Progenitor cell of endocrine pancreas (in vitro differentiated cells): Measurements from ENCODE around the gene IFITM10. TPM values are rescaled to one million over a fixed set of nuclear protein-coding genes. Genes with fewer than 3 reads are reported as not detected.

ENCODE experiments used
- DNase-seq: peaks from one replicate; pipeline ENCODE4 v3.0.0; 2021; ENCODE audit warnings: low spot score; ENCODE audit not compliant: unreplicated experiment
- H3K27ac Mint-ChIP-seq: 2 replicates; pipeline ENCODE4 v1.8.0; 2021; ENCODE audit warnings: mild to moderate bottlenecking, moderate library complexity, mixed read lengths
- H3K27me3 Mint-ChIP-seq: 2 replicates; pipeline ENCODE4 v1.8.0; 2021; ENCODE audit warnings: mixed read lengths
- H3K36me3 Mint-ChIP-seq: 2 replicates; pipeline ENCODE4 v1.8.0; 2022; ENCODE audit warnings: mixed read lengths; ENCODE audit not compliant: insufficient read depth
- H3K4me1 Mint-ChIP-seq: 2 replicates; pipeline ENCODE4 v1.8.0; 2021; ENCODE audit warnings: low read depth, mixed read lengths
- H3K4me3 Mint-ChIP-seq: 2 replicates; pipeline ENCODE4 v1.8.0; 2021; ENCODE audit warnings: low read depth, mild to moderate bottlenecking, moderate library complexity, mixed read lengths
- H3K9me3 Mint-ChIP-seq: 2 replicates; pipeline ENCODE4 v1.8.0; 2021; ENCODE audit warnings: low read depth, mixed read lengths
- total RNA-seq: library from RNA; stranded (reverse); gene quantifications from 2 replicates; pipeline ENCODE4 v1.2.1, GENCODE V29; 2021
- TF ChIP-seq, protein P1 (sequence below): fragments of 200-600 bp; sonication (generic); IDR thresholded peaks from one replicate; pipeline ENCODE4 v1.5.0; 2021; ENCODE audit warnings: antibody characterized with exemption, mild to moderate bottlenecking; ENCODE audit not compliant: unreplicated experiment

Gene IFITM10
- total RNA-seq, 1 donor from 2014 or later, result 1.2 TPM

GRCh38 chr11:1753229-1753928 is 3.0 kb upstream of the IFITM10 start:
- Mint-ChIP-seq H3K4me3 (no peak overlapping the region), H3K4me1 (peaks cover 9% of the 10 kb centered on the region), H3K27me3 (peaks cover 16% of the 10 kb centered on the region), H3K9me3 (no peaks in the 10 kb centered on the region), H3K27ac (no peak overlapping the region), H3K36me3 (no peaks in the 10 kb centered on the region)
- DNase-seq, result no peak
- TF ChIP-seq, protein P1, sequence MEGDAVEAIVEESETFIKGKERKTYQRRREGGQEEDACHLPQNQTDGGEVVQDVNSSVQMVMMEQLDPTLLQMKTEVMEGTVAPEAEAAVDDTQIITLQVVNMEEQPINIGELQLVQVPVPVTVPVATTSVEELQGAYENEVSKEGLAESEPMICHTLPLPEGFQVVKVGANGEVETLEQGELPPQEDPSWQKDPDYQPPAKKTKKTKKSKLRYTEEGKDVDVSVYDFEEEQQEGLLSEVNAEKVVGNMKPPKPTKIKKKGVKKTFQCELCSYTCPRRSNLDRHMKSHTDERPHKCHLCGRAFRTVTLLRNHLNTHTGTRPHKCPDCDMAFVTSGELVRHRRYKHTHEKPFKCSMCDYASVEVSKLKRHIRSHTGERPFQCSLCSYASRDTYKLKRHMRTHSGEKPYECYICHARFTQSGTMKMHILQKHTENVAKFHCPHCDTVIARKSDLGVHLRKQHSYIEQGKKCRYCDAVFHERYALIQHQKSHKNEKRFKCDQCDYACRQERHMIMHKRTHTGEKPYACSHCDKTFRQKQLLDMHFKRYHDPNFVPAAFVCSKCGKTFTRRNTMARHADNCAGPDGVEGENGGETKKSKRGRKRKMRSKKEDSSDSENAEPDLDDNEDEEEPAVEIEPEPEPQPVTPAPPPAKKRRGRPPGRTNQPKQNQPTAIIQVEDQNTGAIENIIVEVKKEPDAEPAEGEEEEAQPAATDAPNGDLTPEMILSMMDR, result no peak

GRCh38 chr11:1752907-1753228 is 2.5 kb upstream of the IFITM10 start:
- Mint-ChIP-seq H3K36me3 (no peaks in the 10 kb centered on the region), H3K9me3 (no peaks in the 10 kb centered on the region), H3K27me3 (peaks cover 20% of the 10 kb centered on the region), H3K27ac (no peak overlapping the region), H3K4me1 (peaks cover 9% of the 10 kb centered on the region), H3K4me3 (no peak overlapping the region)
- no peak for DNase-seq
- TF ChIP-seq, protein P1, result no peak

DNA sequence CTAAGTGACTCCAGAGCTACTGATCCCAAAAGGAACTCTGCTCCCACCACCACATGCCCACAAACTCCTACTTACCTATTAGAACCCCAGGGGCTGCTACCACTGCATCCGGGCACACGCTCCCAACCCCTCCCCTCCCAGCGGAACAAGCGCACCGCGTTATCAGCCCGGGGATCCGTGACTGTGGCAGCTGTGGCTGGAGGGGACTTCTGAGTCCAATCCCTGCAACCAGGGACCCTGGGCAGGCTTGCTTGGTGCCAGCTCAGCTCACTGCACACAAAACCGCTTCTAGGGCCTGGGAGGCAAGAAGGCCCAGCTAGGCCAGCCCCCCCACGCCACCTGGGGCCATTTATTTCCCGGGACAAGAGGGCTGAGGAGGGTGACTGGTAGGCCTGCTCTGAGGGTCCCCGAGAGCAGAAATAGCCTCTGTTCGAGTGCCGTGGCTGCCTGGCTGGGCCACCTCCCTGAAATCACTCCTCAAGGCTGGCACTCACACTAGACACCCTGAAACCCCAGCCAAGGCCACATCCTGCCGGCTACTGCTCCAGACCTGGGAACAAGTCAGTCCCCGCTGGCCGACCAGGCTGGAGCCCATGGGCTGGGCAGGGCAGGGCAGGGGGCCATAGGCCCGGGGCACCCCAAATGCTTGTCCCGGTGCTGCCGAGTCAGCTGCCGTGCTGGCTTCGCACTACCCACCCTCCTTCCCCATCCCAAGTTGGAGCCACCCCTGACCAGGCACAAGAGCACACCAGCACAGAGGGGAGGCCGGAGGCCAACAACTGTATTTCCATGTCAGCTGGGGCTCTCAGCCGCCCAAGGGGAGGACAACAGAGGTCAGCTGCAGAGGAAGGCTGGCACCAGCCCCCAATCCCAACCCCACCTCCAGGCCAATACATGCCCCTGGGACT is 1.9 kb upstream of the IFITM10 start:
- Mint-ChIP-seq H3K4me1 (peaks cover 9% of the 10 kb centered on the region), H3K27me3 (peaks cover 25% of the 10 kb centered on the region), H3K4me3 (no peak overlapping the region), H3K27ac (no peak overlapping the region), H3K36me3 (no peaks in the 10 kb centered on the region), H3K9me3 (no peaks in the 10 kb centered on the region)
- TF ChIP-seq, protein P1, result no peak
- no peak for DNase-seq

DNA sequence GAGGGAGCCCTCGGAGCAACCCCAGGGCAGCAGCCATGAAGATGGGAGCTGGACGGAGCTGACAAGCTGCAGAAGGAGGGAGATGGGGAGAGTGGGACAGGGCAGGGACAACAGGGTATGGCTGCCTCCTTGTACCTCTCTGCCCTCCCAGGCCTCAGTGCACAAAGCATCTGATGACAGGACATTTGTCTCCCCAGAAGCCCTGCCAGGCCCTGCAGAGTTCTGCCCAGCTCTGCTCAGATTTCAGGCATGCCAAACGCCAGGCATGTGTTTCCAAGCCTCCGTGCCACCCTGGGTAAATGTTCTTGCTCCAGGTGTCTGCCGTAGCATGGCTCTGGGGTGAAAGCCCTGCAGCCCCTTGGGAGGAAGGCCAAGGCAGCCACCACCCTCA is 1.1 kb upstream of the IFITM10 start:
- no peak overlapping the region for H3K27ac Mint-ChIP-seq
- H3K9me3 Mint-ChIP-seq, result no peaks in the 10 kb centered on the region
- H3K4me3 Mint-ChIP-seq, result no peak overlapping the region
- peaks cover 9% of the 10 kb centered on the region for H3K4me1 Mint-ChIP-seq
- TF ChIP-seq, protein P1, result no peak
- H3K27me3 Mint-ChIP-seq, result peaks cover 25% of the 10 kb centered on the region
- no peaks in the 10 kb centered on the region for H3K36me3 Mint-ChIP-seq
- no peak for DNase-seq

GRCh38 chr11:1750840-1751530 is 590 bp upstream of the IFITM10 start:
- H3K27ac Mint-ChIP-seq, result no peak overlapping the region
- H3K9me3 Mint-ChIP-seq, result peaks cover 3% of the 10 kb centered on the region
- H3K4me3 Mint-ChIP-seq, result no peak overlapping the region

More at GRCh38 chr11:1750840-1751530, 590 bp upstream of the IFITM10 start:
- no peaks in the 10 kb centered on the region for H3K36me3 Mint-ChIP-seq
- H3K4me1 Mint-ChIP-seq, result peaks cover 9% of the 10 kb centered on the region
- peaks cover 29% of the 10 kb centered on the region for H3K27me3 Mint-ChIP-seq
- no peak for DNase-seq
- TF ChIP-seq, protein P1, result no peak
